Vagina (tissue), 2 donors: Measurements from ENCODE around the gene ZNF385B. TPM values are rescaled to one million over a fixed set of nuclear protein-coding genes. Genes with fewer than 3 reads are reported as not detected.

ENCODE experiments used
- DNase-seq, 2 donors: peaks; one replicate each; pipeline ENCODE4 v3.0.0-alpha.2; 2017; ENCODE audit errors: extremely low spot score in 2 of 2
- H3K27ac ChIP-seq: fragments of 200-600 bp; sonication (generic); one replicate; pipeline ENCODE4 v1.5.1; 2019
- H3K27me3 ChIP-seq: fragments of 200-600 bp; sonication (generic); one replicate; pipeline ENCODE4 v1.5.1; 2019
- H3K36me3 ChIP-seq, 2 donors: fragments of 200-600 bp; sonication (generic); one replicate each; pipeline ENCODE4 v1.5.1; 2017 to 2019
- H3K4me1 ChIP-seq: fragments of 200-600 bp; sonication (generic); one replicate; pipeline ENCODE4 v1.5.1; 2019
- H3K4me3 ChIP-seq, 2 donors: fragments of 200-600 bp; sonication (generic); 1 replicate in 1 of 2; 2 replicates in 1 of 2; pipeline ENCODE4 v1.5.1; 2016 to 2019
- H3K9me3 ChIP-seq: fragments of 200-600 bp; sonication (generic); one replicate; pipeline ENCODE4 v1.5.1; 2019
- CTCF ChIP-seq, 3 experiments: fragments of 450-650 bp in 2 of 3; fragments of 200-600 bp in 1 of 3; sonication (generic) in 1 of 3; IDR thresholded peaks; one replicate each; pipeline ENCODE4 v1.5.1; 2017 to 2019; ENCODE audit warnings: antibody characterized with exemption in 3 of 3, mild to moderate bottlenecking in 2 of 3, moderate library complexity in 2 of 3
- POLR2A ChIP-seq, 2 donors: fragments of 450-650 bp; IDR thresholded peaks; one replicate each; pipeline ENCODE4 v1.6.1; 2017; ENCODE audit warnings: antibody characterized with exemption in 2 of 2, mild to moderate bottlenecking in 2 of 2, moderate library complexity in 2 of 2
- POLR2AphosphoS5 ChIP-seq, 2 donors: sonication (generic); formaldehyde crosslinking; IDR thresholded peaks; one replicate each; pipeline ENCODE4 v1.9.0; 2017; ENCODE audit warnings: antibody characterized with exemption in 2 of 2, mild to moderate bottlenecking in 2 of 2, low read depth in 1 of 2; ENCODE audit not compliant: insufficient read depth in 1 of 2
- intact Hi-C: fragments of 100-400 bp; cut with DNase I; formaldehyde crosslinking; loops from one replicate; pipeline ENCODE4 v1.15.1; 2023
- total RNA-seq: library from RNA; depleted of rRNA; stranded (reverse); fragments of >200 nt; gene quantifications from one replicate; pipeline ENCODE4 v1.2.3, GENCODE V29; 2016

ZNF385B gene
- total RNA-seq, 1 donor from 2014 or later = 11.5 TPM

GRCh38 chr2:179715196-179715595 is 146.2 kb downstream of the ZNF385B start:
- Histone ChIP-seq H3K36me3 (no peaks in the 10 kb centered on the region), H3K27ac (no peak overlapping the region), H3K4me3 (no peak overlapping the region), H3K4me1 (no peaks in the 10 kb centered on the region), H3K27me3 (no peaks in the 10 kb centered on the region), H3K9me3 (no peaks in the 10 kb centered on the region)
- no peak for DNase-seq
- intact Hi-C loops = no loop called here
- TF ChIP-seq POLR2A (IDR thresholded peaks at IDR 0.05) = no peak
- no peak for TF ChIP-seq POLR2AphosphoS5 (IDR thresholded peaks at IDR 0.05; ENCODE audit: insufficient read depth in 1 of 2, low read depth in 1 of 2)
- no peak for TF ChIP-seq CTCF (IDR thresholded peaks at IDR 0.05)

- Histone ChIP-seq H3K4me1 (no peaks in the 10 kb centered on the region), H3K4me3 (no peak overlapping the region), H3K36me3 (no peaks in the 10 kb centered on the region), H3K27me3 (no peaks in the 10 kb centered on the region), H3K27ac (no peak overlapping the region), H3K9me3 (no peaks in the 10 kb centered on the region)
- TF ChIP-seq POLR2AphosphoS5 (IDR thresholded peaks at IDR 0.05; ENCODE audit: insufficient read depth in 1 of 2, low read depth in 1 of 2) (no peak), CTCF (IDR thresholded peaks at IDR 0.05) (no peak), POLR2A (IDR thresholded peaks at IDR 0.05) (no peak)
- intact Hi-C loops = no loop called here
- DNase-seq = no peak
These were observed 148.6 kb downstream of the ZNF385B start for GRCh38 chr2:179712825-179713224.

- DNase-seq = no peak
- no peak overlapping the region for H3K27ac ChIP-seq
- H3K4me1 ChIP-seq = no peaks in the 10 kb centered on the region
- H3K9me3 ChIP-seq = no peaks in the 10 kb centered on the region
- no peak overlapping the region for H3K4me3 ChIP-seq
- intact Hi-C loops = no loop called here
- H3K36me3 ChIP-seq = no peaks in the 10 kb centered on the region
- H3K27me3 ChIP-seq = no peaks in the 10 kb centered on the region
- TF ChIP-seq POLR2A (IDR thresholded peaks at IDR 0.05) (no peak), CTCF (IDR thresholded peaks at IDR 0.05) (no peak), POLR2AphosphoS5 (IDR thresholded peaks at IDR 0.05; ENCODE audit: insufficient read depth in 1 of 2, low read depth in 1 of 2) (no peak)
These were observed 150.0 kb downstream of the ZNF385B start for GRCh38 chr2:179711375-179711774.

GRCh38 chr2:179703702-179704101 is 157.7 kb downstream of the ZNF385B start:
- no peaks in the 10 kb centered on the region for H3K36me3 ChIP-seq
- H3K27me3 ChIP-seq = no peaks in the 10 kb centered on the region
- H3K9me3 ChIP-seq = no peaks in the 10 kb centered on the region
- H3K4me1 ChIP-seq = no peaks in the 10 kb centered on the region
- H3K4me3 ChIP-seq = no peak overlapping the region
- H3K27ac ChIP-seq = no peak overlapping the region
- no peak for DNase-seq
- TF ChIP-seq CTCF (IDR thresholded peaks at IDR 0.05) (no peak), POLR2AphosphoS5 (IDR thresholded peaks at IDR 0.05; ENCODE audit: insufficient read depth in 1 of 2, low read depth in 1 of 2) (no peak), POLR2A (IDR thresholded peaks at IDR 0.05) (no peak)
- intact Hi-C loops = no loop called here

- DNase-seq = no peak
- Histone ChIP-seq H3K4me3 (no peak overlapping the region), H3K27me3 (no peaks in the 10 kb centered on the region), H3K9me3 (no peaks in the 10 kb centered on the region), H3K27ac (no peak overlapping the region), H3K4me1 (no peaks in the 10 kb centered on the region), H3K36me3 (no peaks in the 10 kb centered on the region)
- intact Hi-C loops = no loop called here
- no peak for TF ChIP-seq POLR2A (IDR thresholded peaks at IDR 0.05)
- TF ChIP-seq CTCF (IDR thresholded peaks at IDR 0.05) = no peak
- no peak for TF ChIP-seq POLR2AphosphoS5 (IDR thresholded peaks at IDR 0.05; ENCODE audit: insufficient read depth in 1 of 2, low read depth in 1 of 2)
These were observed 158.5 kb downstream of the ZNF385B start for GRCh38 chr2:179702912-179703311.
